Mesenteric fat pad (tissue), 1 donor: ENCODE data around the gene PIAS3. TPM values are rescaled to one million over a fixed set of nuclear protein-coding genes. Genes with fewer than 3 reads are reported as not detected.

Experiments used
- DNase-seq: peaks from one replicate; pipeline ENCODE4 v3.0.0-alpha.2; 2020; ENCODE audit warnings: low spot score
- long read RNA-seq: library from polyadenylated mRNA; unstranded; transcript quantifications from one replicate; pipeline ENCODE4 v2.0.0, GENCODE V29; 2020
- total RNA-seq: library from RNA; stranded (reverse); fragmentation: NEBNext Ultra II Directional; extraction: Animal tissue kit (Norgen Biotek cat#: 25700); gene quantifications from one replicate; pipeline ENCODE4 v1.2.1, GENCODE V29; 2021
- donor health status: DM: yes; HTN: yes; CAD: no.

PIAS3 gene
- total RNA-seq, result 23.3 TPM
- long read RNA-seq, transcript PIAS3-207 (7 exons, 2,679 nt), result major isoform, 8 of 44 reads
- long read RNA-seq, partial matches to known transcripts, result 27 of 44 reads
- long read RNA-seq, other reads (novel, unspliced or antisense), result 6 of 44 reads

- DNase-seq, result peak; percentile 98
These were observed at the start of gene PIAS3 for GRCh38 chr1:145858901-145859490. Gene PIAS3 (minus strand): TSS chr1:145859081. CDS start chr1:145858990, 91 bp downstream.

DNA sequence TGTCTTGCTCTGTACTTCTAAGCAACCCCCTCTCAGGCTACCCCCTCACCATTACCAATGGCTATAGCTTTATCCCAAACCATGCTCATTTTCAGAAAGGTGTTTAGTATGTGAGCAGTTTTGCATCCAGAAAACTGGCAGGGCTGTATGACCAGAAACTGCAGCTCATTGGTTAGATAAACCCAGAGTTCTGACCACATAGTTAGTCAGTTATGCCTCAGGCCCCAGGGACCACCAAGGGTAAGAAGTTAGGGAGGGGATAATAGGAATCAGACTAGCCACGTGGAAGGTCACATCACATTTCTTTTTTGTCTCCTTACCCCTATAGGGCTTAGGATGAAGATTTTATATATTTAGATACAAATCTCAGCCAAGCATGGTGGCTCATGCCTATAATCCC lies 49.8 kb upstream of the PIAS3 start:
- DNase-seq, result no peak

- no peak for DNase-seq
These were observed 48.3 kb upstream of the PIAS3 start for GRCh38 chr1:145906954-145907753.

DNA sequence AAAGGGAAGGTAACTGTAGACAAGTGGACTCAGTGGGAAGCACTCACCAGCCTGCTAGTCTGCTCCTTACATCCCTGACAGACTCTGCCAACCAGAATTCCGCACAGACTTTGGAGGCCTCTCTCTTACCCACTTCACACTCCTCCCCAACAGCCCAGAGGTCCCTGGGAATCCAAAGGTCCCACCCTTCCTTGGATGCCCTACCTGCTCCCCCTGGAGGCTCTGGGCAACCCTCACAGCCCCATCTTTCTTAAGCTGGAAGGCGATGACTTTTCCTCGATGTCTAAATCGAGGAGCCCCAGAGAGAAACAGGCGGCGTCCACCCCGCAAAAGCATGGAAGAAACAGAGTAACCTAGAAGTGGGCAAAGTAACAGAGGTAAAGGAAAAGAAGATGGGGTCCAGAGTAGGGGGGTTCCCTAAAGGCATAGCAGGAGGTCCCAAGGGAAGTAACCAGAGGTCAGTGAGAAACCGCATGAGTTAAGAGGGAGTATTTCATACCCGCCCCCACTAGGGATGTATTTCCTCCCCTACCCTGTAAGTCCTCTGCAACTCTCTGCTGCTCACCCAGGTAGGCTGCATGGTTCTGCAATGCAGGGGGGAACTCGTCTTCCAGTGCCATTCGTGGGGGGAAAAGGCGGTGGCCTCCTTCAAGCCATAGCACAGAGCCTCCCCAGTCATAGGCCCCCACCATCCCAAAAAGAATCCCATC lies 42.6 kb upstream of the PIAS3 start:
- DNase-seq, result no peak

DNA sequence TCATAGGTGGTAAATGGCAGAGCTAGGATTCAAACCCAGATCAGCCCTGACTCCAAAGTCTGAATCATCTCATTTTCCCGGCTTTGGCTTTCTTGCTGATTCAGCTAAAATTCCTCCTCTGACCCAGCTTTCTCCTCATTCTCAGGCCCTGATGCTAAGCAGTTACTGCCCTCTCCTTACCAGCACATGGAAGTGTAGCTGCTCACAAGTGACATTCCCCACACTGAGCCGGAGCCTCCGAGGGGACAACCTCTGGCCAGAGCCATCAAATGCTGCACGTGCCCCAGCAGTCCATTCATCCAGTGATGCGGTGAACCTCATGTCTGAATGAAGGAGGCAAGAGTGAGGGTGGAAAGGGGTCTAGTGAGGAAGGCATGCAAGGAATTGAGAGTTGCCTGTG lies 39.9 kb upstream of the PIAS3 start:
- DNase-seq, result no peak

DNA sequence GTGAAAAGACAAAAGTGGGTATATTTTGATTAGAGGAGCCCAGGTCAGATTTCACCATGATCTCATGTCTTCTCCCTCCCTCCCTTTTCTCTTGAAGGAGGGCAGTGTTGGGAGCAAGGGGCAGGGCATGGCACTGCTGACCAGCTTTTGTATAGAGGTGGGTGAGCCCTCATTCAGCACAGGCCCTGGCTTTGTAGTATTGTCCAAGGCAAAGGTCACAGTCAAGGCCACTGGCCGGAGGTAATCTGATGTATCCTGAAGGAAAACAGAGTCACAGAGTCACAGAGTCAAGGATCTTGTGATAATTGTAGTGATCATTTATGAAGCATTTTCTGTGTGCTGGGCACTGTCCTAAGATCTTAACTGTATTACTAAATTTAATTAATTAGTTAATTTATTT lies 39.1 kb upstream of the PIAS3 start:
- DNase-seq, result no peak

- no peak for DNase-seq
These were observed 36.6 kb upstream of the PIAS3 start for GRCh38 chr1:145895471-145895870.

GRCh38 chr1:145893306-145894055 lies 34.6 kb upstream of the PIAS3 start:
- no peak for DNase-seq

DNA sequence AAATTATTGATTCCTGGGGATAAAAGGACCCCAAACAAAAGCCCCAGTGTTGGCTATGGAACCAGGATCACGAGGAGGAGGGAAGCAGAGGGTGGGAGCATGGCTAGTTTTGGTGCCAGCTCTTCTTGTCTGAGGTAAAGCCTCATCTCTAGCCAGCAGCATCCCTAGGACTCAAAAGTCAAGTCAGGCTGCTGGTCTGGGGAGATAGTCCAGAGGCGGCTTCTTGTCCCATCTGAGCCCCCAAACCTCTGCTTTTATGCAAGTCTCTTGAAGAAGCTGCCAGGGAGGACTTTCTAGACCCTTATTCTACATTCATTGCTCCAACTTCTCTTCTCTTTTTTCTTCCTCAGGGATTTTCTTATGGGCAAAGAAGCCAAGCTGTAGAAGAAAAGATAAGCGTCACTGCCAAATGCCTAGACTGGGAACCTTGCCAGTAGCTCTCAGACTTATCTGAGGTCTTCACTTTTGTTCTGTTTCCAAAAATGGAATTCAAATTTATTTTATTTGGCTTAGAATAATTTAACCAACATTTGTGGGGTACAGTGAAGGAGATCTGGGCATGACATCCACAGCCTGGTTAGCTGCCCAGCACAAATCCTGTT lies 33.7 kb upstream of the PIAS3 start:
- no peak for DNase-seq

DNA sequence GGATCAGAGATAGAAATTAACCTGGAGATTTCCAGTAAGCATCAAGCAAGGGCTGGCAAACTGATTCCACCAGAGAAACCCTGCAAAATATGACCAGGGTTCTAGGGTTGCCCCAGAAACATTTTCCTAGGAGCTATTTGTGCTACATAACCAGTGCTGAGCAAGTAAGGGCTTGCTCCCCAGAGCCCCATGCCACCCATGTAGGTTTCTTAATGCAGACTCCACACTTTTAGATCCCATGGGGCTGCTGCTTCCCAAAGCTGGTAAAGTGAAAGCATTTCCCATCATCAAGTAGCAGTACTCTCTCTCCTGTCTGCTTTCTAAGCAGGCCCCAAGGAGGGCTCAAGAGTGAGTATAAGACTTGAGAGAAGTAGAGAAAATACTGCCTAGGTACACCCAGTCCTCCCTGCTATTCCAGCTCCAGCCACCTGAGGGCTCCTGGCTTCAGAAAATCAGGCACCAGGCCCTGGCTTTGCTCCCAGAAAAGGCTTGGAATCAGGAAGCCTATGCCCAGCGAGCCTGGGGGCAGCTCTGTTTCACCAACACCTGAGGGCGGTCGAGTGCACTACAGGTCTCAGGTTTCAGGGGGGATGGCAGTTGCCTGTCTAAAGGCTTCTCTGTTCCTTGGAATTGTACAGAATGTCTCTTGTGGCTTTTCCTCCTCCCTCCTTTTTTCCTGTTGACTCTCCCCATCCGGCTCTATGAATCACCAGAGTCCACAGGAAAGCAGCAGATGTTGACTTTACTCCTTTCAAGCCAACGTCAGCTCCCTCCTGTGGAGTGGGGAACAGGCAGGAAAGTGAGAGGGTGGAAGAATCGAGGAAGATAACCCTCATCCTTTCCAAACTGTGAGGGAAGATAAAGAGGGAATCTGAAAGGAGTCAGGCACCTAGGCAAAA lies 33.0 kb upstream of the PIAS3 start:
- peak; percentile 94 for DNase-seq

DNA sequence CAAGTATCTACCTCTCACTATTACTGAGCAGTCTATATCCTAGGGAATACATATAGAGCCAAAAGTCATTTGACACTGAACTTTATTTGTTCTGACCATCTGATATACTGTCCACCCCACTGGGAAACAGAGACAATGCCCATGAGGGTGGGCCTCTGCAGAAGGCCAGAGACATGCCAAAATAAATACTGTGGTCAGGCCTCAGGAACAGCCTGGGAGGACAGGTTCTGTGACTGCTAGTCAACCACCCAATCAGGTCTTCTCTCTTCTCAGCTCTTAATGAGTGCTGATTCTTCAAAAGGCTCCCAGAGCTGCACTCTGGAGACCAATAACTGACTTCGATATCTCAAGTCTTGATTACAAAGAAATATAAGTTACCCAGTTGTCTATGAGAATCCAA lies 32.3 kb upstream of the PIAS3 start:
- DNase-seq, result no peak

GRCh38 chr1:145889722-145890121 lies 30.8 kb upstream of the PIAS3 start:
- no peak for DNase-seq

- DNase-seq, result no peak
These were observed 28.8 kb upstream of the PIAS3 start for GRCh38 chr1:145887631-145888030.

- no peak for DNase-seq
These were observed 27.9 kb upstream of the PIAS3 start for GRCh38 chr1:145886816-145887215.

- DNase-seq, result no peak
These were observed 27.5 kb upstream of the PIAS3 start for GRCh38 chr1:145886390-145886789.

- DNase-seq, result peak; percentile 94
These were observed 26.9 kb upstream of the PIAS3 start, which contains the start of gene ANKRD35 for GRCh38 chr1:145885738-145886287. Gene ANKRD35 (minus strand): TSS chr1:145885866. CDS start chr1:145885758, 108 bp downstream.

DNA sequence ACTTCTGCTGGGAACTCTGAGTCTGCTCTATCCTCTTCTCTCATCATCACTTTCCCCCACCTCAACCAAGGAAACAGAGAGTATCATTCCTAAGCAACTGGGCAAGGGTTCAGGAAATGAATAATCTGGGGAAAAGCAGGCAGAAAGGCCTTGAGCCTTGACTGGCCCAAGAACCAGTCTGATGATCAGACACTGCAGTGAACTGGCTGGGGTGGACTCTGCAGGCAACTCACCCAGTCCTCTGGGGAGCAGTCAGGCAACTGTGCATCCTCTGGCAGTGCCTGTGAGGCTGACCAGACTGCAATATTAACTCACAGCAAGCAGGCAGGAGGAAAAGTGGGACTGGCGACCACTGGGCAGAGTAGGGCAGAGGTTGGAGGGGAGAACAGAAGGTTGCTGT lies 25.8 kb upstream of the PIAS3 start:
- no peak for DNase-seq

- no peak for DNase-seq
These were observed 20.9 kb upstream of the PIAS3 start for GRCh38 chr1:145879775-145880174.

GRCh38 chr1:145878724-145879123 lies 19.8 kb upstream of the PIAS3 start:
- DNase-seq, result no peak
